PC-3 (cell line): Measurements from ENCODE around the gene ZNF41. TPM values are rescaled to one million over a fixed set of nuclear protein-coding genes. Genes with fewer than 3 reads are reported as not detected.
"Not testable (repeated sequence)": the region's sequence is repeated elsewhere in the genome, so short reads cannot be mapped to it uniquely, and the experiment has no call there.

Experiments
- ATAC-seq: fragments of 200-7000 bp; cut with Tn5 transposase; 2 replicates; pipeline ENCODE4 v1.9.1; 2020; ENCODE audit warnings: mild to moderate bottlenecking, moderate library complexity
- BruUV-seq: library from RNA; stranded (reverse); fragments of 400-500 nt; replicated peaks from 2 replicates; lab custom pipeline; 2021; lab: Mats Ljungman, UMichigan
- CTCF ChIA-PET: fragments of 300-600 bp; sonication (Branson Sonifier 250); formaldehyde crosslinking; loops from one replicate; lab custom pipeline; 2022; ENCODE audit warnings: antibody characterized with exemption; lab: Charles Lee
- POLR2A ChIA-PET: fragments of 300-600 bp; sonication (Branson Sonifier 250); formaldehyde crosslinking; loops from one replicate; lab custom pipeline; 2022; ENCODE audit warnings: antibody characterized with exemption; ENCODE audit not compliant: unreplicated experiment; lab: Charles Lee
- DNase-seq: peaks from one replicate; pipeline ENCODE4 v3.0.0-alpha.2; 2015
- H2AFZ ChIP-seq: fragments of 300-600 bp; sonication (generic); 2 replicates; pipeline ENCODE4 v1.6.0; 2016; ENCODE audit warnings: antibody characterized with exemption, low read length
- H3F3A ChIP-seq: fragments of 300-600 bp; sonication (generic); one replicate; pipeline ENCODE4 v1.6.0; 2017; ENCODE audit warnings: antibody characterized with exemption, low read length, control low read depth, mild to moderate bottlenecking; ENCODE audit not compliant: unreplicated experiment
- H3K27ac ChIP-seq: fragments of 300-600 bp; sonication (generic); 2 replicates; pipeline ENCODE4 v1.5.1; 2016; ENCODE audit warnings: mild to moderate bottlenecking, low read length
- H3K27me3 ChIP-seq: fragments of 300-600 bp; sonication (generic); 2 replicates; pipeline ENCODE4 v1.6.1; 2016; ENCODE audit warnings: low read length, mixed read lengths
- H3K36me3 ChIP-seq: fragments of 300-600 bp; sonication (generic); 2 replicates; pipeline ENCODE4 v1.6.1; 2016; ENCODE audit warnings: low read depth, mixed run types, low read length, mixed read lengths
- H3K4me1 ChIP-seq: fragments of 300-600 bp; sonication (generic); 2 replicates; pipeline ENCODE4 v1.5.1; 2016; ENCODE audit warnings: low read length; ENCODE audit not compliant: insufficient read depth
- H3K4me2 ChIP-seq: fragments of 300-600 bp; sonication (generic); 2 replicates; pipeline ENCODE4 v1.6.0; 2016; ENCODE audit warnings: low read length
- H3K4me3 ChIP-seq: fragments of 300-600 bp; sonication (generic); 2 replicates; pipeline ENCODE4 v1.5.1; 2016; ENCODE audit warnings: mild to moderate bottlenecking, low read length, mixed read lengths
- H3K79me2 ChIP-seq: fragments of 300-600 bp; sonication (generic); 2 replicates; pipeline ENCODE4 v1.6.1; 2017; ENCODE audit warnings: low read length, mixed read lengths
- H3K9ac ChIP-seq: fragments of 300-600 bp; sonication (generic); 2 replicates; pipeline ENCODE4 v1.6.0; 2016; ENCODE audit warnings: mild to moderate bottlenecking, low read length
- H3K9me2 ChIP-seq: fragments of 300-600 bp; sonication (generic); replicated peaks from 2 replicates; pipeline ENCODE4 v1.6.1; 2016; ENCODE audit warnings: mixed run types, low read length, mixed read lengths
- H3K9me3 ChIP-seq: fragments of 300-600 bp; sonication (generic); 2 replicates; pipeline ENCODE4 v1.6.1; 2016; ENCODE audit warnings: low read length, mixed read lengths
- H4K20me1 ChIP-seq: fragments of 300-600 bp; sonication (generic); 2 replicates; pipeline ENCODE4 v1.6.1; 2016; ENCODE audit warnings: low read length, mixed read lengths
- EZH2 ChIP-seq: fragments of 300-600 bp; sonication (generic); IDR thresholded peaks from one replicate; pipeline ENCODE4 v1.6.1; 2017; ENCODE audit warnings: antibody characterized with exemption, mild to moderate bottlenecking, low read length; ENCODE audit not compliant: unreplicated experiment
- EZH2phosphoT487 ChIP-seq: fragments of 300-600 bp; sonication (generic); IDR thresholded peaks from 2 replicates; pipeline ENCODE4 v1.6.1; 2018; ENCODE audit warnings: mild to moderate bottlenecking, antibody characterized with exemption, low read length, borderline replicate concordance
- intact Hi-C: fragments of 100-400 bp; cut with micrococcal nuclease; formaldehyde crosslinking; loops from 2 replicates; pipeline ENCODE4 v1.9.0; 2023
- total RNA-seq: library from RNA; depleted of rRNA; stranded (reverse); fragments of >200 nt; gene quantifications from 2 replicates; pipeline ENCODE4 v1.2.3, GENCODE V29; 2014
- TF ChIP-seq, protein P1 (sequence below): fragments of 300-600 bp; sonication (generic); conservative IDR thresholded peaks from 2 replicates; pipeline ENCODE4 v1.5.1; 2017; ENCODE audit warnings: antibody characterized with exemption, low read depth, mild to moderate bottlenecking, low read length

ZNF41 gene
- total RNA-seq, 1 experiment from 2014 or later: 11.3 TPM

GRCh38 chrX:47499293-47499692 is 16.3 kb upstream of the ZNF41 start:
- Histone ChIP-seq H2AFZ (no peak overlapping the region), H3K36me3 (no peaks in the 10 kb centered on the region), H3K4me3 (no peak overlapping the region), H3K27ac (peak overlapping the region; percentile 23; the same call in 1 of the 2 replicates), H3K9ac (no peak overlapping the region), H3F3A (no peaks in the 10 kb centered on the region), H3K4me1 (peaks cover 47% of the 10 kb centered on the region), H3K9me3 (no peaks in the 10 kb centered on the region), H3K79me2 (no peaks in the 10 kb centered on the region), H3K27me3 (no peaks in the 10 kb centered on the region), H3K4me2 (no peak overlapping the region), H4K20me1 (no peaks in the 10 kb centered on the region), H3K9me2 (no peaks in the 10 kb centered on the region)
- TF ChIP-seq, protein P1, sequence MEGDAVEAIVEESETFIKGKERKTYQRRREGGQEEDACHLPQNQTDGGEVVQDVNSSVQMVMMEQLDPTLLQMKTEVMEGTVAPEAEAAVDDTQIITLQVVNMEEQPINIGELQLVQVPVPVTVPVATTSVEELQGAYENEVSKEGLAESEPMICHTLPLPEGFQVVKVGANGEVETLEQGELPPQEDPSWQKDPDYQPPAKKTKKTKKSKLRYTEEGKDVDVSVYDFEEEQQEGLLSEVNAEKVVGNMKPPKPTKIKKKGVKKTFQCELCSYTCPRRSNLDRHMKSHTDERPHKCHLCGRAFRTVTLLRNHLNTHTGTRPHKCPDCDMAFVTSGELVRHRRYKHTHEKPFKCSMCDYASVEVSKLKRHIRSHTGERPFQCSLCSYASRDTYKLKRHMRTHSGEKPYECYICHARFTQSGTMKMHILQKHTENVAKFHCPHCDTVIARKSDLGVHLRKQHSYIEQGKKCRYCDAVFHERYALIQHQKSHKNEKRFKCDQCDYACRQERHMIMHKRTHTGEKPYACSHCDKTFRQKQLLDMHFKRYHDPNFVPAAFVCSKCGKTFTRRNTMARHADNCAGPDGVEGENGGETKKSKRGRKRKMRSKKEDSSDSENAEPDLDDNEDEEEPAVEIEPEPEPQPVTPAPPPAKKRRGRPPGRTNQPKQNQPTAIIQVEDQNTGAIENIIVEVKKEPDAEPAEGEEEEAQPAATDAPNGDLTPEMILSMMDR: no peak
- TF ChIP-seq EZH2: no peak
- no peak for TF ChIP-seq EZH2phosphoT487
- CTCF ChIA-PET: no interaction called here
- BruUV-seq: no TSS peak
- DNase-seq (peak; percentile 7), ATAC-seq (no peak)
- POLR2A ChIA-PET: no interaction called here
- intact Hi-C loops: no loop called here

GRCh38 chrX:47498411-47498810 is 15.4 kb upstream of the ZNF41 start:
- no peaks in the 10 kb centered on the region for H4K20me1 ChIP-seq
- intact Hi-C loops: no loop called here
- ATAC-seq (no peak), DNase-seq (peak; percentile 64)
- peak overlapping the region; percentile 19; the same call in 1 of the 2 replicates for H3K4me2 ChIP-seq
- no peaks in the 10 kb centered on the region for H3K79me2 ChIP-seq
- no peaks in the 10 kb centered on the region for H3K27me3 ChIP-seq
- no peaks in the 10 kb centered on the region for H3K9me2 ChIP-seq
- ChIA-PET POLR2A (no interaction called here), CTCF (interaction anchor here (1.7 kb wide), 1 partner anchor 25 kb away, joined by 17 read pairs; no protein-coding TSS in a partner anchor)
- TF ChIP-seq EZH2 (no peak), EZH2phosphoT487 (no peak)
- TF ChIP-seq, protein P1: no peak
- H3K36me3 ChIP-seq: no peaks in the 10 kb centered on the region
- no TSS peak for BruUV-seq
- H3K9ac ChIP-seq: no peak overlapping the region
- H3K4me3 ChIP-seq: no peak overlapping the region
- no peaks in the 10 kb centered on the region for H3F3A ChIP-seq
- no peak overlapping the region for H2AFZ ChIP-seq
- peak overlapping the region; percentile 56 for H3K27ac ChIP-seq
- peaks cover 47% of the 10 kb centered on the region for H3K4me1 ChIP-seq
- H3K9me3 ChIP-seq: no peaks in the 10 kb centered on the region

DNA sequence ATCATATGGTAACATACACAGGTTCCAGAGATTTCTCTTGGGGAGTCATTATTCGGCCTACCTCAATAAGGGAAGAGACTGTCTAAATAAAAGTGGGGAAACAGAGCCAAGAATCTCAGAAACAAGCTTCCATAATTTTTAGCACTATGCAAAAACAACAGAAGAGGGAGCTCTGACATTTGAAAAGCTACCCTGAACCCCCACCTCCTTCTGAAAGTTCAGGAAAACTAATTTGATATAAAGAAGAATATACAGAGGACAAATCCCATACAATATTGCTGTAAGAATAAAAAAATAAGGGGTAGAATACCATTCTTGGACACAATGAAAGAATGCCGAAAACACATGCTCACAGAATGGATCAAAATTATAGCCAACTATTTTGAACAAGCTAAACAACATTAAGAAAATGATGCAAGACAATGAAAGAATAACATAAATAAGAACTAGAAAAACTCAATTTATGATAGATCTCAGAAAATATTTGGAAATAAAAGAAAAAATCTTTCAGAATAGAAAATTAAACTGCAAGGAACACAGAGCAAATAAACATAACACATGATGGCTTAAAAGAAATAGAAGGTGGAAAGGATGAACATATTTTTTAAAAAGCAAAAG is 14.4 kb upstream of the ZNF41 start:
- BruUV-seq: no TSS peak
- POLR2A ChIA-PET: no interaction called here

DNA sequence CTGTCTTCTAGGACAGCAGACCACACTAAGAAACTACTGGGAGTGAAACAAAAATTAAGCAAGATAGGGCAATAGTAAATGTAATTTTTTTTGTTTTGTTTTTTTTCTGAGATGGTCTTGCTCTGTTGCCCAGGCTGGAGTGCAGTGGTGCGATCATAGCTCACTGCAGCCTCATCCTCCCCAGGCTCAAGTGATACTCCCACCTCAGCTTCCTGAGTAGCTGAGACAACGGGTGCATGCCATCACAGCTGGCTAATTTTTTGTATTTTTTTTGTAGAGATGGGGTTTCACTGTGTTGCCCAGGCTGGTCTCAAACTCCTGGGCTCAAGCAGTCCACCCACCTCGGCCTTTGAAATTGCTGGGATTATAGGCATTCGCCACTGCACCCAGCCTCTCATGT is 9.1 kb upstream of the ZNF41 start:
- ATAC-seq, H4K20me1 ChIP-seq, H3K79me2 ChIP-seq, H3K4me1 ChIP-seq, H3K9me3 ChIP-seq, POLR2A ChIA-PET, CTCF ChIA-PET, BruUV-seq, H2AFZ ChIP-seq, DNase-seq, H3K27me3 ChIP-seq, H3K9ac ChIP-seq, H3K4me2 ChIP-seq, H3K4me3 ChIP-seq, intact Hi-C loops, H3K27ac ChIP-seq, H3K9me2 ChIP-seq, H3F3A ChIP-seq, H3K36me3 ChIP-seq: not testable (repeated sequence)

More for the DNA sequence above, 14.4 kb upstream of the ZNF41 start:
- intact Hi-C loops: loop anchor here (1.0 kb wide), 1 partner anchor 26 kb away; no protein-coding TSS in a partner anchor
- Histone ChIP-seq H3K4me2 (no peak overlapping the region), H3K36me3 (no peaks in the 10 kb centered on the region), H3K79me2 (no peaks in the 10 kb centered on the region), H3K9me3 (no peaks in the 10 kb centered on the region), H3K27ac (peak overlapping the region; percentile 56), H3K4me3 (no peak overlapping the region), H3K4me1 (peaks cover 40% of the 10 kb centered on the region), H4K20me1 (no peaks in the 10 kb centered on the region), H3K9me2 (no peaks in the 10 kb centered on the region), H3F3A (no peaks in the 10 kb centered on the region), H2AFZ (no peak overlapping the region), H3K9ac (peak overlapping the region; percentile 22; the same call in 1 of the 2 replicates), H3K27me3 (no peaks in the 10 kb centered on the region)
- ATAC-seq: no peak
- CTCF ChIA-PET: interaction anchor here (0.8 to 1.7 kb wide), 2 partner anchors 25 to 26 kb away, joined by 5 to 17 read pairs; no protein-coding TSS in a partner anchor
- TF ChIP-seq, protein P1: peak; percentile 82
- no peak for TF ChIP-seq EZH2
- peak; percentile 62 for DNase-seq
